ENCODE results near the gene RPL38. TPM values are rescaled to one million over a fixed set of nuclear protein-coding genes. Genes with fewer than 3 reads are reported as not detected.
A peak's percentile ranks its signal among the peaks of the same experiment; 100 is the strongest.

Gene RPL38
- 1,518 and 2,766 TPM in 2 replicates for total RNA-seq

GRCh38 chr17:74203439-74204240 lies at the start of gene RPL38:
RPL38 (plus strand) TSS chr17:74203678; CDS start chr17:74203956, 278 bp downstream.
- peak; percentile 98 for DNase-seq (ENCODE audit: low read depth in 2 of 2)

DNA sequence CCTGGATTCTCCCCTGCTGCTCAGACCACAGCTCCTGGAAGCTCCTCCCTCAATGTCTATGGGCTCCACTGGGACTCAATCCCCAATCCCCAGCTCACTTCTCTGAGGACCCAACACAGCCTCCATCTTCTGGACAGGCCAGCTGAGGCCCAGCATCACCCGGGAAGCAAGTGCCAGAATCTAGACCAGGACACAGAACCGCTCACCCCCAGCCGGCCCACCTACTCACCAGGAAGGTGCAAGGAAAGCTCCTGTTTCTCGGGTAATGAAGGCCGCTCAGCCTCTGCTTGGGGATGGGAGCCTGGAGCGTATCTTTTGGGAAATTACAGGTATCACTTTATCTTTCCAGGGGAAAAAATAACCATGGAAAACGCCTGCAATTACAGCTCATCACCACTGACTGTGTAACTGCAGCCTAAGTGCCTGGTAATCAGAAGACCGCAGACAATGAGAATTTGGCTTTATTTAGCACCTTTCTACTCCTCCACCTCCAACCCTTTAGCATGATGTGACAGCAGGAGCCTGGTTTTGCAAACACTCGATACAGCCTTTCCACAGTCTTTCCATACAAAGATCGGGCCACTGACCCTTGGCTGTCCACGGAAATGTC lies 49.6 kb upstream of the RPL38 start:
- DNase-seq (ENCODE audit: low read depth in 2 of 2), result no peak

GRCh38 chr17:74156878-74157277 lies 46.6 kb upstream of the RPL38 start:
- no peak for DNase-seq (ENCODE audit: low read depth in 2 of 2)

- DNase-seq (ENCODE audit: low read depth in 2 of 2), result no peak
Observed at GRCh38 chr17:74157366-74157765, 46.1 kb upstream of the RPL38 start.

- no peak for DNase-seq (ENCODE audit: low read depth in 2 of 2)
Observed at GRCh38 chr17:74158761-74159160, 44.7 kb upstream of the RPL38 start.

DNA sequence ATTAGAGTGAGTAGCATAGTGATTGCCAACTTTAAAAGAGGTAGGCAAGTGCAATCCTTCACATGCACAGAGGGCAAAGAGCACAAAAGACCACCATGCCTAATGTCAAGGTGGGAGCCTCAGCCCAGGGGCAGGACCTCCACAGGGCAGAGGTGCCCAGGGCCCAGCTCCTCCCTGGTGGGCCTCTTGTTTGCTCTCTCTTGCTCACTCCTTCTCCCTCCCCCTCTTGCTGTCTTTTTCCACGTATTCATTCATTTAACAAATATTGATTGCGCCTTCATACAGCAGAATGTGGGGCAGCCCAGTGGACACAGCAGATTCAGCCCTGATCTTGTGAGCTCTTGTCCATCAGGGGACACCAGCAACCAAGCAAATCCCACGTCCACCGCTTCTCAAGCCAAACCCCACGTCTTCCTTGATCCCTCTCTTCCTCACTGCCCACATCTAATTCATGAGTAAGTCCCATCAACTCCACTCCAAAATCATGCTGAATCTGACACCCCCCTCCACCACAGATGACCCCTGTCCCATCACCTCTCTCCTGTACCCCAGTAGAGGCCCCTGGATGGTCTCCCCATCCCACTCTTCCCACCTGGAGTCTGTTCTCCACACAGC lies 44.1 kb upstream of the RPL38 start:
- no peak for DNase-seq (ENCODE audit: low read depth in 2 of 2)

GRCh38 chr17:74160656-74161502 lies 42.6 kb upstream of the RPL38 start:
- DNase-seq (ENCODE audit: low read depth in 2 of 2), result no peak

DNA sequence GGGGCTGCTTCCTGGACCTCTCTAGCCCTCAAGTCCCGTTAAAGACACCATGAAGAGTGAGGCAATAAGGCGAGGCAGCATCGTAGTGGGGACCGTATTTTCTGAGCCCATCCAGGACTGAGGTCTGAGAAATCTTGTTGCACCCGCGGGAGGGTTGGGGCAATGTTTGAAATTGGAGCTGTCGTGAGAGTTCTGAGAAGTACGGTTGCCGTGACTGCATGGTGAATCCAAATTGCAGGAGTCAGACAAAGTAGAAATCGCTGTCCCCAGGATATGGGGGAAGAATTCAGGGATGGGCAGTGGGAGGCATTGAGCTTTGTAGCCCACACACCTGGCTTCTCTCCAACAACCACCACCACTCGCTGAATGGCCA lies 42.0 kb upstream of the RPL38 start:
- no peak for DNase-seq (ENCODE audit: low read depth in 2 of 2)

GRCh38 chr17:74163271-74163821 lies 40.1 kb upstream of the RPL38 start:
- no peak for DNase-seq (ENCODE audit: low read depth in 2 of 2)

GRCh38 chr17:74163836-74164235 lies 39.6 kb upstream of the RPL38 start:
- no peak for DNase-seq (ENCODE audit: low read depth in 2 of 2)

DNA sequence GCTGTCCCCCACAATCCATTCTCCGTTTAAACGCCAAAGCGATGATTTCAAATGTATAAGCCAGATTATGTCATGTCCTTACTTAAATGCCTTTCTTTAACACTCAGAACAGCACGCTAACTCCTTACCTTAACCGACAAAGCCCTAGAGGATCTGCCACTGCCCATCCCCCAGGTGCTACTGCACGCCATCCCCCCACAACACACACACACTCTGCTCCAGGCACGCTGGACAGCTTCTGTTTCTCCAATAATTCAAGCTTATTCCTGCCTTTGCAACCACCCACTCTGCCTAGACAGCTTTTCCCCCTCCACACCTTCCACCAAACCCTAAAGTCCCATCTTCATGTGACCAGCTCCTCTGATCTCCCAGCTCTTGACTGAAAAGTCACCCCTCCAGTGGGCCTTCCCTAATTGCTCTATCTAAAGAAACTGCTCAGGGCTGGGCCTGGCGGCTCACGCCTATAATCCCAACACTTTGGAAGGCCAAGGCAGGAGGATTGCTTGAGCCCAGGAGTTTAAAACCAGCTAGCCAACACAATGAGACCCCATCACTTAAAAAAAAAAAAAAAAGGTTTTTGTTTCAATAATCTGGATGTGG lies 38.9 kb upstream of the RPL38 start:
- no peak for DNase-seq (ENCODE audit: low read depth in 2 of 2)

DNA sequence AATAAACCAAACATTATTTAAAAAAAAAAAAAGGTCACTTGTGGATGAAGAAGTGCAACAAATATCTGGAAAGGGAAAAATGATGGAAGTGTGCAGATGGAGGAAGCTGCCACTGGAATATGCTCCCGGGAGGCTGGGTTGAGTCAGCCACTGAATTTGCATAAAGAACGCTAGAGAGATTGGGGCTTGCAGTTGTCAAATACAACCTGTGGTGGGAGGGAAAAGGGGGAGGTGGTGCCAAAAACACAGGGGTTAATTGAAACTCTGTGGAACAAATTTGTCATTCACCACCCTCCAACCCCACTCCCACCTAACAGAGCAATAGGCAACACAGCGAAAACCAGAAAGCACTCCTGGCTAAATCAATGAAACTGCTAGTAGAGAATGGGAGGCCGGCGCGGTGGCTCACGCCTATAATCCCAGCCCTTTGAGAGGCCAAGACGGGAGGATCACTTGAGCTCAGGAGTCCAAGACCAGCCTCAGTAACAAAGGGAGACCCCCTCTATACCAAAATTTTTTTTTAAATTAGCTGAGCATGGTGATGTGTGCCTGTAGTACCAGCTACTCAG lies 37.6 kb upstream of the RPL38 start:
- DNase-seq (ENCODE audit: low read depth in 2 of 2), result no peak

DNA sequence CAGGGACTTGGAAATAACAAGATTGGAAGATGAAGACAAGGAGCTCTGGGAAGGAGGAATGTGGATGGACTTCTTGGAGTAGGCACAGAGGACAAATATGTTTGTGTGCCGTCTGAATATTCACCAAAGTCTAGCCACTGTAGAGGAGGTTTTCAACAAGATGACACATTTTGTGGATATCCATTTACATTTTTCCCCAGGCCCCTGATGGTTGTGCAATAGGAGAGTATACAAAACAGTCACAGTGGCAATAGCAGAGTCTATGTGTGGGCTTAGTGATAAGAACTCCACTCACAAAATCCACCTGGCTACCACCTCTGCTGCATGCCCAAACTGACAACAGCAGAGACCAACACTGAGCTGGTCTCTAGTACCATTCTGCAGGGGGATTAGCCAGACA lies 32.6 kb upstream of the RPL38 start:
- DNase-seq (ENCODE audit: low read depth in 2 of 2), result no peak

DNA sequence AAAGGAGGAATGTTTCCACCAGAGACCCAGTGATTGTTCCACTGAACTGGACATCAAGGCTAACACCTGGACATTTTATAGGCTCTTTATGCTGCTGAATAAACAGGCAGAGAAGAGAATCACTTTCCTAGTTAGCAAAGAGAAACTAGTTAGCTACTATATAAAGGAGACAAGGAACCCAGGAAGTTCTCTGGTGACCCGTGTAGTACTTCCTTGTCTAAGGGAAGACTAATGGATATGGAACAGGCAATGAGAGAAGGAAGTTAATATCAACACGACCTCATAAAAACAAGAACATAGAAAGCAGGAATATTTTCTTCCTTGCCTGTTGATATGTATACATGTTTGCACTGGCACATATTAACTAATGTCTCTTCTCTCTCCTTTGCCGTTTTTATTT lies 30.8 kb upstream of the RPL38 start:
- DNase-seq (ENCODE audit: low read depth in 2 of 2), result no peak

DNA sequence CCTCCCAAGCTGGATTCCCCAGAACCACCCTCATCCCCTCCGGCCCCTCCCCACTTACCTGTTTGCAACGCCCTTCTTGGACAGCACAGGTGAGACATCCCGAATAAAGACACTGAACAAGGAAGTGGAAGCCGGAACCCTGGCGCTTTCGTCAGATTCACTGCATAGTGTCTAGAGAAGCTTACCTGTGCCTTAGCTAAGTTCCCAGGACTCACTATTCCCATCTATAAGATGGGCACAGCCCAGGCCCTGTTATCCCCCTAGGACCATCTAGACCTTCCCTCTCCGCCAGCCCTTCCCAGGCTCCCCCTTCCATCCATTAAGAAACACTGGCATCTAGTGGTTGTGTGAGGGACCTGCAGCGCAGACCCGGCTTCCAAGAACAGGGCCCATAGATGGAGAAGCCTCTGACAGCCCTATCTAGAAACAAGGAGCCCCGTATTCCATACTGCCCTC lies 26.9 kb upstream of the RPL38 start:
- peak; percentile 36 to 63 for DNase-seq (ENCODE audit: low read depth in 2 of 2)

GRCh38 chr17:74177018-74177450 lies 26.4 kb upstream of the RPL38 start:
- no peak for DNase-seq (ENCODE audit: low read depth in 2 of 2)

GRCh38 chr17:74179576-74179975 lies 23.9 kb upstream of the RPL38 start:
- no peak for DNase-seq (ENCODE audit: low read depth in 2 of 2)

DNA sequence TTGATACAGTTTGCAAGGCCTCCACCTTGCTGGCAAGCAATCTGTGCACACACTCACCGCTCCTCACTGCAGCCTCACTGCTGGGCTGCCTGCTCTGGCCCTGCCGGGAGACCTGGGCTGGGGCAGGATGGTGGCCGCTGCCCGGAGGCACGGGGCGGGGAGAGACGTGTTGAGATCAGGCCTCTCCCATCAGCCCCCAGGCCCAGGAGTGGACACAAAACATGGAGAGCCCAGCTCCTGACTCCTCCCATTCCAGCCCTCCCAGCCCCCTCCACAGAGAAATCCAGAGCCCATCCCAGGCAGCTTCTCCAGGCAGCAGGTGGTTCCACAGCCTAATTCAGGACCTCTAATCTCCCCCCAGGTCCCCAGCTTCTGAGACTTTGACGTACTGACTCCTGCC lies 23.1 kb upstream of the RPL38 start:
- DNase-seq (ENCODE audit: low read depth in 2 of 2), result no peak

DNA sequence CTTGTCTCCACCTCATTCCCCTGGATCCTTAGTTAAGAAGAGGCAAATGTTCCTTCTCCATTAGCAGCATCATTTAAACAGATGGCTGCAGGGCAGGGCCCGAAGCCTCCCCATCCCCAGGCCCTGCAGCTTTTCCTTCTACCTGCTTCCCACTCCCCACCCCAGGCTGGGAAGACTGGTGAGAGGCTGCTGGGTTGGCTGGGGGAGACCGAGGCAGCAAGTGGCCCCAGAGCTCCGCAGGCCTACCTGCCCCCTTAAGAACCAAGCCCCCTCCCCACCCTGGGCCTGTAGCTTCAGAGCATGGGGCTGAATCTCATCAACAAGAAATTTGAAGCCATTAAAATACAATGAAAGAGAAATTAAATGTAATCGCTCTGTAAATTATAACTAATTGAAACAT lies 22.1 kb upstream of the RPL38 start:
- DNase-seq (ENCODE audit: low read depth in 2 of 2), result no peak

- DNase-seq (ENCODE audit: low read depth in 2 of 2), result no peak
Observed at GRCh38 chr17:74182041-74182723, 21.3 kb upstream of the RPL38 start.
